GM18511 (cell line): ENCODE results near the gene CFAP99.

Experiments
- ATAC-seq: cut with Tn5 transposase; IDR thresholded peaks from one replicate; pipeline ENCODE4 v1.9.1; 2021; ENCODE audit warnings: mild to moderate bottlenecking, moderate library complexity; ENCODE audit not compliant: unreplicated experiment

Gene CFAP99

DNA sequence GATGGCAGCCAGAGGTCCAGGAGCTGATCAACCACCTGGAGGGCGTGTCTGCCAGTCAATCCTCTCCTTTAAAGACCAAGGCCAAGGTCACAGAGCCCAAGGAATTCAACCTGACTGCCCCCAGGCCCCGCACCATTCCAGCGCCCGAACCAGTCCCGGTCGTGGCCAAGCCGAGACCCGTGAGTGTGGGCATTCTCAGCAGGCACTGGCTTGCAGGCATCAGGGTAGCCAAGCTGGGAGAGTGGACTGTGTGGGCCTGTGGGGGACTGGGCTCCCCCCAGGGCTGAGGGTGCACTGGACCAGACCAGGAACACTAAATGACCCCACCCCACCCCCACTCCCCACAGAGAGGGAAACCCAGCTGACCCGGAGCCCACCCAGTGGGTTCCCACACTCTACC is 26.4 kb downstream of the CFAP99 start:
- ATAC-seq: no peak

DNA sequence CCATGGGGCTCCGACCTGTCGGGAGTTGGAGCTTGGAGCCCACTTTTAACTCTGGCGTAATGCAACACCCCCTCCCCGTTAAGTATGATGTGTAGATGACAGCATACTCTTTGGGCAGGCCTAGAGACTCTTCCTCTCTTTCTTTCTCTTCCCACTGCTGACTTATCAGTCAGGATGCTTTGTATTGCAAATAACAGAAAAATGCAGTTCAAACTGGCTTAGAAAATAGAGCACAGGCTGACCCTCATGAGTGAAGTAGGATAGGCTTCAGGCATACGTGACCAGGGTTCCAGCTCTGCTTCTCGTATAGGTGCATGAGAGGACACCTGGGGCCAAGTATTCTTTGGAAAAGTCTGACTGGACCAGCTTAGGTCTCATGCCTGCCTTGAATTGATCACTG is 26.8 kb downstream of the CFAP99 start:
- no peak for ATAC-seq

DNA sequence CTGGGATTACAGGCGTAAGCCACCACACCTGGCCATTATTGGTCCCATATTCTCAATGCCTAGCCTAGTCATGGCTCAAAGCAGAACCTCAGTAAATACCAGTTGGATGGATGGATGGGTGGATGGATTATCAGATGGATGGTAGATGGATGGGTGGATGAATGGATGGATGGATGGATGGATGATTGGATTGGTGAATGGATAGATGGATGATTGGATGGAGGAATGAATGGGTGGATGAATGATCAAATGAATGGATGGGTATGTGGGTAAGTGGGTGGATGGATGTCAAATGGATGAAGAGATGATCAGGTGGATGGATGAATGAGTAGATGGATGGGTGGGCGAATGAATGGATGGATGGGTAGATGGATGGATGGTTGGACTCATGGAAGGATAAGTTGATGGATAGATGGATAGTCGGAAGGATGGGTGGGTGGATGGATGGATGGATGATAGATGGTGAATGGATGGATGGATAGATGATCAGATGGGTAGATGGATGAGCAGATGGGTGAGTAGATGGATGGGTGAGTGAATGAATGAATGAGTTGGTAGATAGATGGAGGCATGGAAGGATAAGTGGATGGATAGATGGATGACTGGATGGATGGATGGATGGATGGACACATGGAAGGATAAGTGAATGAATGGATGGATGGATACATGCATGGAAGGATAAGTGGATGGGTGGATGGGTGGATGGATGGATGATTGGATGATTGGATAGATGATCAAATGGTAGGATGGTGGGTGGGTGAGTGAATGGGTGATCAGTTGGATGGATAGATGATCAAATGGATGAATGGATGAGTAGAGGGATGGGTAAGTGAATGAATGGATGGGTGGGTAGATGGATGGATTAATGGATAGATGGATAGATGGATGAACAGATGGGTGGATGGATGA is 28.2 kb downstream of the CFAP99 start:
- ATAC-seq: no peak

DNA sequence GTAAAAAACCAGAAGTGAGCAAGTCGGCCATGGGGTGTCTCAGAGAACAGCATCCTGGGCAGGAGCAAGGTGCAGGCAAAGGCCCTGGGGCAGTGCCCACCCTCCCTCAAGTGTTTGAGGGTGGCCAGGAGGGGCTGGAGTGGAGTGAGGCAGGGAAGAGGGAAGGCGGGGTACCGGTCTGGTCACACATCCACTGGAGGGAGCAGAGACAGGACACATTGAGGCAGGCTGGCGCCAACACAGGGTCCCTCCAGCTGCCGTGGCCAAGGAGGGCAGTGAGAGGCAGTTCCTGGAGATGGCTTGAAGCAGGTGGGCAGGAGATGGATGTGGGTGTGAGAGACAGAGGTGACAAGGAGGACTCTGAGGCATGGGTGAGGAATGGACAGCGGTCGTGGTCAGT is 29.8 kb downstream of the CFAP99 start:
- ATAC-seq: no peak

DNA sequence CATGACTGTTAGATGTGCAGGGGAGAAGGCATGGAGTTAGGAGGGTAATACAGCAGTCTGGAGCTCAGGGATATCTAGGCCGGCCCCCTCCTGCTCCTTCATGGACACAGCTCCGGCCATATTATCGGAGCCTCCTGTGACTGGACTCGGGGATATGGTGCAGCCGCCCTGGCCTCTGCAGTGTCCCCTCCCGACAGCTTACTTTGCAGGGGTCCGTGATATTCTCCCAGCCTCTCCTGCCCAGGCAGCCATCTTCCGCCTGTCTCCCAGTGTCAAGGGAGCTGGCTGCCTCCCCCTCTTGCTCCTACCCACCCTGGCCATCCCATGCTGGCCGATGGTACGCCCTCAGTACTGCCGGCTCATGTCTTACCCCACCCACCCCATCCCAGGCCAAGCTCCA is 30.3 kb downstream of the CFAP99 start:
- no peak for ATAC-seq

DNA sequence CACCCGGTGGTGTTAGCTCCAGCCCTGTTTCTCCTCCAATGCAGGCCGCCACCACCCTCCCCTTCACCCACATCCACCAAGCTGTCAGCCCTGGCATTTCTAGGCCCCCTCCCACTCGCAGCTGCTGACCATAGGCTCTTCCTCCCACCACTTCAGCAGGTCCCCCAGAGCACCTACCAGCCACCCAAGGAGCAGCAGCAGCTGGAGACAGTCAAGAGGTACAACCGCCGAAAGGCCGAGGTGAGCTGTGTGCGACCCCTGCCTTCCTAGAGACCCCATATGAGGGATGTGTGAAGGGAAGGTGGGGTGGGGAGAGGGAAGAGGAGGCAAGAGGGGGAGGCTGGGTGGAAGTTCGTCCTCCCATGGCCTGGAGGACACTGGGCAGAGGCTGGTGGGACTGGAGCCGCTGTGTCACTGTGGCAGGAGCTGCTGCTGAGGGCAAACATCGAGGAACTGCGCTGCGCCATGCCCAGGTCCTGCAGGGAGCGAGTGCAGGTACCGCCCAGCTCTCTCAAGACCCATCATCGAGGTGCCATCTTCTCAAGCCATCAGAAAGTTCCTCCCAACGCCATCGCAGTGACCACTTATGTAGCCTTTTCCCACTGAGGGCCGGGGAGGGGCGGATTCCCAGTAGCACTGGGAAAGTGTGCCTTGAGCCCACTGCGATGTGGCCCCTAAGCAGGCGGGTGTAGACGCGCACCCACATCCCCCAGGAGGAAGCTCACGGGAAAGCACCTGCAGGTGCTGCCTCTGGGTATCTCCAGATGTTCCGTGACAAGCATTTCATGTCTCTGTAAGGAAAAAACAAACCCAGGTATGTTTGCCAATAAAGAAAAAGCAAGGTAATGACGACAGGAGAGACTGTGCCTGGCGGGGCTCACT is 31.0 kb downstream of the CFAP99 start:
- no peak for ATAC-seq

DNA sequence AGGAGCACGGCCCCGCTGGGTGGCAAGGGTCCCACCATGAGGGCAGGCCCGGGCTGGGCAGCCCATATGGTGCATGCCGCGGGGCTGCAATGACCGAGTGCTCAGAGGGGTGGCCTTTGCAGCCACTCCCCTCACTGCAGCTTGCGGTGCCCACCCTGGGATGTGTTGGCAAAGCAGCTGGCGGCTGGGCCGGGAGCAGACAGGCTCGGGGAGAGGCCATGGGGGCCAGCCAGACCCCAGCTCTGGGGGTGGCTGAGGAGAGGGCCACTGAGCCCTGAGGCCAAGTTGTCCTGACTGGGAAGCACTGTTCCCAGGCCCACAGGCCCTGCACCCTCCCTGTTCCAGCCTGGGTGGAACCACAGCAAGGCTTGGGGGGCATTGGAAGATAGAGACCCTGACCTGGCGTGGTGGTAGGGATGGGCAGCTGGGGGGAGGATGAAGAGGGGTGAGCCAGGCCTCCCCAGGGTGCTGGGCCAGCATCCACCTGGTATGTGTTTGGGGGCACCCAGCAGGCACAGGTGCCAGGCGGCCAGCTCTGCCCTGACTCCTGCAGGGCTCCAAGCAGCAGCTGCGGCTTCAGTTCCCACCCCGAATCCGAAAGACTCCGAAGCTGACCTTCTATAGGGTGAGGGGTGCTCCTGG is 31.8 kb downstream of the CFAP99 start:
- no peak for ATAC-seq

DNA sequence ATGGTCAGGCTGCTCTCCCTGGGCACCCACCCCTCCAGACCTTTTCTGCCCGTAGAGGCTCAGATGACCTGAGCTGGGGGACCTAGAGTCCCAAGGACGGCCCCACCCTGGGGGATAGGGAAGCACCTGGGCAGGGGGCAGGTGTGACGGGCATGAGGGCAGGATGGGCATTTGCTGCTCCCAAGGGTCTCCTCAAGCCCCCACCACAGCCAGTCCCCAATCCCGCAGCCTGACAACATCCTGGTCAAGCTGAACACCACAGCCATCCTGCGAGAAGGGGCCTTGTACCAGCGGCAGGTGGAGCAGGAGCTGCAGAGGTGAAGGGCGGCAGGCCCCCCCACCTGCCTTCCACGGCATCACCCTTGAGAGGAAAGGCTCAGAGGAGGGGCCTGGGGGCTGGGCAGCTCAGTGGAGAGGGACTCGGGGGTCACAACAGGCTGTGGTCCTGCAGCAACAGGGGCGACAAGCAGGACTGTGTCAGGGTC is 32.3 kb downstream of the CFAP99 start:
- no peak for ATAC-seq

DNA sequence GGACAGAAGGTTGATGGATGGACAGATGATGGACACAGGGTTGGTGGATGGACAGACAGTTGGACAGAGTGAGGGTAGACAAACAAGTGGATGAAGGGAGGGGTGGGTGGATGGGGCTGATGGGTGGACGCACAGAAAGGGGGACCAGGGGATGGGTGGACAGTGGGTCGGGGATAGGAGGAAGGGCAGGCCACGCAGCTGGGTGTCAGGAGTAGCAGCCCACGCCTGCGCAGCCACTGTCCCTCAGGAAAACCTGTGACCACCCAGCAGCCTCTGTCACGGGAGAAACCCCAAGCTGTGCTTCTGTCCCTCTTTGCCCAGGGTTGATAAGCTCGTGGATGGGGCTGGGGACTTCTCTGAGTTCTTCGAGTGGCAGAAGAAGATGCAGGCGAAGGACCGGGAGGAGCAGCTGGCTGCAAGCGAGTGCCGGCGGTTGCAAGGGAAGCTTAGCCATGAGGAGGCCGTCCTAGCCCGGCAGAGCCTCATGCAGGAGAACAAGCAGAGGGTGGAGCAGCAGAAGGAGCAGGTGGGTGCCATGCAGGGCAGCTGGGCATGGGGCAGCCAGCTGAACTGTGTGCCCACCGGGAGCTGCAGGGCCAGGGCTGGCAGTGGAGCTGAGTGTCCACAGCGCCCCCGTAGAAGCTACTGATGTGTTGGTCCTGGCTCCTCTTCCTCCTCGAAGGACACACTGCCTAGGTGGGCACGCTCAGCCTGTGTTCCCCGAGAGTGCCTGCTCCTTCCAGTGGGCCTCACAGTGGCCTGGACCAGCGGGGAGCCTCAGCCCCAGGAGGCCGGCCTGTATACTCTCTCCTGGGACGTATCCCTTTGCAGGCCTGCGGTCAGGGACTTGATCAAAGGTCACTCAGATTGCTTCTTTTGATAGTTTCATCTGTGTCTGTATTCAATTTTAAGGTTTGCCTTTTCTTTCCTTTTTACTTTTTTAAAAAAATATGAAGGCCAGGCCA is 33.3 kb downstream of the CFAP99 start:
- ATAC-seq: no peak

DNA sequence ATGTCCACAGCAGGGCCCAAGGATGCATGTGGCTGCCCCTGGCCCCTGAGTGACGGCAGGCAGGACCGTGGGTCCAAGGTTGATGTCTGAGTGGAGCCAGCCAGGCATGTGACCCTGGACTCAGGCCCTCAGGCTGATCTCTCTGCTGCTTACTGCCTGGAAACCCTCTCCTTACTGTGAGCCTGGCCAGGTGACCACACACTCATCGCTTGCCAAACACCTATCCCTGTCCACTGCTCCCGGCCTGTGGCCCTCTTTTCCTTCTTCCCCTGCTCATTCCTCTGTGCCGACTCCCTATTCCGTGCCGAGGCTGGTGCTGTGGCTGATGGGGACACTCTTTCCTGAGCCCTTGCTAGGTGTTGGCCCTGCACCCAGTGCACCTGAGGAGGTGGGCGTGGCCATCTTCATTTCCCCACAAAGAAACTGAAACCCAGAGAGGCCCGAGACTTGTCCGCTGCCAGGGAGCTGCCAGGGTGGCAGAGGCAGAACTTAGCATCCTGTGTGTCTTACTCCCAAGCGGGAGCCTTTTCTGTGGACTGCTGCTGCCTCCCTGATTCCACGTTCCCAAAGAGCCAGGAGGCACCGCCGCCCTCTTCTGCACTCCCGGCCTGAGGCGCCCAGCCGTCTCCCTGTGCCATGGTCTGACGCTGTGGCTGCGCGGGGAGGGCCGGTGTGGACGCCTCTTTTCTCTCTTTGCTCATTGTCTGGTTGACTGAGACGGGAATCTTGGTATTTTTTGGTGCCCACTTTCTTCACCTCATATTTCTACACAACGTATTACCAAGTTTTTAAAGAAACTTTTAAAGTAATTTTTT is 38.9 kb downstream of the CFAP99 start:
- ATAC-seq: no peak

DNA sequence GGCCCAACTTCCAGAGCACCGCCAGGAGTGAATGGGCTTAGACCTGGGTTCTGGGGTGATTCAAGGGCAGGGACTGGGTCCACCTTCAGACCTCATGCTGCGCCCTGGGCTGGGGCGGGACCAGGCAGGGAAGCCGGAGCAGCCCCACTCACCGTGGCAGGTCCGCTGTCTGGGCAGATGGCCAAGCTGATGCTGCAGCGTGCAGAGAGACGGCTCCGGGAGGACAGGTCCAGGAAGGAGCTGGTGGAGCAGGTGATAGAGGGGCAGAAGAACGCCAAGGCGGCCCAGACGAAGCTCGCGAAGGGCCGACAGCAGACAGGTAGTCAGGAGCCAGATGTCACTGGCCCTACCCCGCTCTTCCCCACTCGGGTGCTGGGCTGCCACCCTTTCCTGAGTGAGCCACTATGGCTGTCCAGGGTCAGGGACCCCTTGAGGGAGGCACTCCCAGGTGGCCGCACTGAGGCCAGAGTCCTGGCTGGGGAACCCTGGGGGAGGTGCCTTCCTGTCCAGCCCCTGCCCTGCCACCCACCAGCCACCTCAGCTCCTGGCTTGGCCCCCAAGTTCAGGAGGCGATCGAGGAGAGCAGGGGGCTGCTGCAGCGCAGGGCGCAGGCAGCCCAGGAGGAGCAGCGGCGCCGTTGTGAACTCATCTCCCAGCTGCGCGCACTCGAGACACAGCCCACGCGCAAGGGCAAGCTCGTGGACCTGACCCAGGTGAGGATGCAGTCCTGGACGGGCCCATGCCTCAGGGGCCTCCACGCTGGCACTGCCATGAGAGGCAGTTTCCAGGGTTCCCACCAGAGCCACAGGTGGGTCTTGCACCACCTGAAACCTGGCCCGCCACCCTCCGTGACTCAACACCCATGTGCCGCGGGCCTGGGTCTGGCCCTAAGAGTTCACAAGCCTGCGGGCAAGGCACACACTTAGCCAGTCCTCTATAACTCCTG is 40.1 kb downstream of the CFAP99 start:
- no peak for ATAC-seq

DNA sequence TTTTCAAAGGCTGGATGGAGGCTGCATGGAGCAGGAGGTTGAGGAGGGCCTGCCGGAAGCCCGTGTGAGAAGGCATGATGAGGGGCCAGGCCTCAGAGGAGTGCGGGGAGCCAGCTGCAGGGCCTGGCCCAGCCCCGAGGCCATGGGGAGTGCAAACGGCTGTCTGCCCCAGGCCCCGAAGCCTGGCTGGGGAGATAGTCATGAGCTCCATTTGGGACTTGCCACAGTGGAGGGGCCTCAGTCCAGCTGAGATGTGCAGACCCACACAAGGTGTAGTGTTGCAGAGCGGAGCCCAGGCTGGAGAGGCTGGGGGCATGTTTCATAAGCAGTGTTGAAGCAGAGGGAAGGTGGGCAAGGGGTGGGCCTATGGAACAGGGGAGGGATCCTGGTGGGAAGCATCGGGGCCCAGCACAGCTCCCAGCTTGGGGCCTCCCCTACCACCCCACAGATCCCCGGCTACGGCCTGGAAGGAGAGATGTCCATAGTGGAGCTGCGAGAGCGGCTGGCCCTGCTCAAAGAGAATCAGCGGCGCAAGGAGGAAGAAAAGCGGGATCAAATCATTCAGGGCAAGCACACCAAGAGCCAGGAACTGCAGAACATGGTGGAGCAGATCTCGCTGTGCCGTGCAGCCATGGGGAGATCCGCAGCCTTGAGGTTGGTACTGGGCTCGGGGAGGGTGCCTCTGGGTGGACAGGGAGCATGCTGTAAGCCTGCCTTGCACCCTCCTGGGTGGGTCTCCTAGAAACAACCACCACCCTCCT is 41.0 kb downstream of the CFAP99 start:
- no peak for ATAC-seq

DNA sequence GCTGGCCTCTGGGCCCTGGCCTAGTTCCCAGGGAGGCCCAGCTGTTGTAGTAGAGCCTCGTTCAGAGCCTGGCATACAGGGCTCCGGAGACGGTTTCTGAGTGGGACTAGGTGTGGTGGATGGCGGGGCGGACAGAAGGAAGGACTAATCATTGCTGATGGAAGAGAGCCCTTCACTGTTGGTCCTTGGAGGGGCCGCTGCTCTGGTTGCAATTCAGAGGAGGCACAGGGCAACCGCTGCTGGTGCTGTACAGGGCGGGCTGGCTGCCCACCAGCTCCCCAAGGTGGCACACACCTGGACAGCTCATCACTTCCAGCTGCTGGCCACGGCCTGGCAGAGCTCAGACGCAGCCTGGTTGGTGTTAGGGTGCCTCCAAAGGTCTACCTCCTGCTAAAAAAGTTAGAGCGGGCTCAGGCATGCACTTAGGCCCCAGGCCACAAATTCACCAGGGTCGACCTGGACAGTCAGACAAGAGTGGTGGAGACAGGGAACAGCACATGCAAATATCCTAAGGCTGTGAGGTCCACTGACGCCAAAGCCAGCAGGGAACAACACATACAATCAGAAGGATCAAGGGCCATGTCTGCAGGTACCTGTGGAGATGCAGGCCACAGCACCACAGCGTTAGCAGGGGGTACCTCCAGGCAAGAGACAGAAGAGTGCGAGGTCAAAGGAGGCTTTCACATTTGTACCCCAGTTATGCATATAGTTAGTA is 42.6 kb downstream of the CFAP99 start:
- no peak for ATAC-seq

DNA sequence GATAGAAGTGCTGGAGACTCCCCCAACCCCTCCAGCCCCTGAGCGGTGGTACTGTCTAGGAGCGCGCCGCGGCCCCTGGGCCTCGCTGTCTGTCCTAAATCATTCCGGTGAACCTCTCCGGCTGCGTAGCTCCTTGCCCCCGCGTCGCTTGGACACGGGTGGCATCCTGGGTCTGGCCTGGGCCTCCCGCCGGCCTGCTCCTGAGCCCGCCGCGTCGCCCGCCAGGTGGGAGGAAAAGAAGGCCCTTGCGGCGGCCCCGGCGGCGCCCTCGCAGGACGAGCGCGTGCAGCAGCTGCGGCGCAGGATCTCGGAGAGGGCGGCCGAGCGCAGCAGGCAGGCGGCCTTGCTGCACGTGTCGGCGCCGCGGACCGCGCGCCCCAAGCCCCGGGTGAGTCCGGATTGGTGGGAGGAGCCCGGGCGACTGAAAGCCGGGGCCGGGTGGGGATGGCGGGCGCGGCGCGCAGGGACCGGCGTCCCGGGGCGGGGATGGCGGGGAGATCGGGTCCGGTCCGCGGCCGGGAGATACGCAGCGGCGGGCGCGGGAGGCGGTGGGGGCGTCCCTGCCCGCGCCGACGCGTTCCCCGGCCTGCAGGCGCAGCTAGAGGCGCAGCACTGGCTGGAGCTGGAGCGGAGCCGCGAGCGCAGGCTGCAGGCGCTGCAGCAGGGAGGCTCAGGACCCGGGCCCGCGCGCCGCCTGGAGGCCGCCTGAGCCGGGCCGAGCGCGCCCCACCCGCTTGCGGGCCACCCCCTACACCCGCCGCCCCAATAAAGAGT is 43.6 kb downstream of the CFAP99 start:
- peak; percentile 91 for ATAC-seq

DNA sequence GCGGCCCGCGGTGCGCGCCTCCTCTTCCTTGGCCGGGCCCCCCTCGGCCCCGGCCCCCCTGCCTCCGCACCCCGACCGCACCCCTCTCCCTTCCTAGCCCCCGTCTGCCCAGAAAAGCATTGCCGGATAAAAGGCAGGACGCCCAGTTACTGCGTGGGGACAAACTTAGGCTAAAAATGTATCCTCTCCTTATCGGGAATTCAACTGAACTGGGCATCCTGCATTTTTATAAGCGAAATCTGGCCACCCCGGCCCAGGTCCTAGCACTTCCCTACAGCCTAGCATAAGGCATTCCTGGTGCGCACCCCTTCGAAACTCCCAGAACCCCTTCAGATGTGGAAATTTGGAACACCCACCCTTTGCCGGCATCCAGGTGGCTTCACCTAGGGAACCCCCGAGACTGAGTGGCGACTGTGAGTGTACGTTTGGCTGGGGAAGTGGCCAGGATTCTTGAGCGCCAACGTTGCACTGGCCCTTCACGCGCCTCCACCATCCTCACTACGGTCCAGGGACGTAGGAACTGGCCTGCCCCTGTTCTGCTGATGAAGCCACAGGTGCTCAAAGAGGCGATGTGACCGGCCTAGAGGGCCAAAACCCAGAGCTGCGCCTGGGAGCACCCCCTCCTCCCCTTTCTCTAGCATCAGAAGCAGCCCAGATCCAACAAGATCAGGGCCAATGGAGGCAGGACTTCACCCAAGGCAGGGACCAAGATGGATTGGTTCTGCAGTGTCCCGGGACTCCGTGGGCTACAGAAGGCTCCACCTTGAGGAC is 44.4 kb downstream of the CFAP99 start:
- no peak for ATAC-seq
